K562 treated with DMSO at 1 percent for 4 hours (cell line): ENCODE results near the gene OOSP2. TPM values are rescaled to one million over a fixed set of nuclear protein-coding genes. Genes with fewer than 3 reads are reported as not detected.

Experiments
- total RNA-seq: library from RNA; unstranded; fragments of 300-600 nt; gene quantifications from 2 replicates; pipeline ENCODE4 v1.2.3, GENCODE V29; 2022; ENCODE audit not compliant: insufficient read depth

OOSP2 gene, protein sequence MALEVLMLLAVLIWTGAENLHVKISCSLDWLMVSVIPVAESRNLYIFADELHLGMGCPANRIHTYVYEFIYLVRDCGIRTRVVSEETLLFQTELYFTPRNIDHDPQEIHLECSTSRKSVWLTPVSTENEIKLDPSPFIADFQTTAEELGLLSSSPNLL
- total RNA-seq, result not detected in 2 replicates

DNA sequence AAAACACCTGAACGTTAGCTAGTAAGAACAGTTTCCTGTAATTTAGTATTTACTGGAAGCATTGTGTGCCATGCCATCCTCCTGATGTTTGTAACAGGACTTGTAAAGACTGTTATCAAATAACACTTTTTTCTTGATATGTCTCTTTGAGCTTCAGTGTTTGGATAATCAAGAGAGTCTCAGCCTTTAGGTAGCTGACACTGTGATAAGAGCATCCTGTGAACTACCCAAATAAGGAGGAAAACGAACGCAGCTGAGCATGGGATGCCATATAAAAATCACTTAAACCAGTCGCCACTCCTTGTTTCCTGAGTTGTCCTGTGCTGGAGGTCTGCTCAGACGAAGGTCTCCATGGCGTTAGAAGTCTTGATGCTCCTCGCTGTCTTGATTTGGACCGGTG is at the start of gene OOSP2:
OOSP2 (plus strand) TSS at position 301 of the 400 bp plus-strand sequence; CDS start at position 352, 51 bp downstream.

DNA sequence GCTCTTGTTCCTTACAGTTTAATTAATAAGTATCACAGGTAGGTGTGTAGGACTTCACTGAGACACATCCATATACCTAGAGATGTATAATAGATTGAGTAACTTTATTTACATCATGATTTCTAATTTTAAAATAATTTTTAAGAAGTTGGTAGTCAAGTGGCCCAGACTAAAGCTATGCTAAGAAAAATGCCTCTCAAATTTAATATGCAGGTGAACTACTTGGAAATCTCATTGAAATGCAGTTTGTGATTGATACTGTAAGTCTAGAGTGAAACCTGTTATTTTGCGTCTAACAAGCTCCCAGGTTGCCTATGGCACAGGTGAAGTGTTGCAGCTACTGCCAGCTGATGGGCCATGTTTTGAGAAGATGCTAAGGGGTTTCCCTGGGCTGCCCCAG is 23.3 kb upstream of the OOSP2 start, which contains the start of gene OOSP4B:
OOSP4B (plus strand) TSS at position 301 of the 400 bp plus-strand sequence.

DNA sequence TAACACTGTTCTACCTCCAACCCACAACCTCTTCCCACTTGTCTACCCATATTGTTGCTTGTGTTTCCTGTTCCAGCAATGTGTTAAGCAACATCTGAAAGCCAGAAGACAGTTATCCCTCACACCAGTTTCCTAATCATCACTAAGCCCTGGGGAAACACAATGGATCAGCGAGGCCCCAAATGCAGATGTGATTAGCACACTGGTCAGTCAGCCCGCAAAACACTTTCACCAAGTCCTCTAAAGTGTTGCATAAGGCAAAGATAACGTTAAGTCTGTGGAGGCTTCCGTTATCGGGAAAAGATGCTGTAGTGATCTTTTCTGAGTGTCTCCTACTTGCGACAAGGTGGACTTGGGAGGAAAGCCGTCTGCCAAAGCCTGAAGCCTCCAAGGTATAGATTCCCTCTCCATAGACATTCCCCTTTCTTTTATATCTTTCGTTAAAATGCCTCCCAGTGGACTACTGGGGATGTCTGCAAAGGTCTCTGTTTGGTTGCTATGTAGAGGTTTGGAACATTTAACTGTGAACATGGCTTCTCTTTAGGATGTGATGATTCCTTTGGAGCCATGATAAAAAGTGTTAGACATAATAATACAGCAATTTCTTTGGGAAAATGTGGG is 16.2 kb downstream of the OOSP2 start, which contains the start of gene MS4A3:
MS4A3 (plus strand) TSS at position 317 of the 621 bp plus-strand sequence. CDS start 4,496 bp downstream, outside the sequence.

DNA sequence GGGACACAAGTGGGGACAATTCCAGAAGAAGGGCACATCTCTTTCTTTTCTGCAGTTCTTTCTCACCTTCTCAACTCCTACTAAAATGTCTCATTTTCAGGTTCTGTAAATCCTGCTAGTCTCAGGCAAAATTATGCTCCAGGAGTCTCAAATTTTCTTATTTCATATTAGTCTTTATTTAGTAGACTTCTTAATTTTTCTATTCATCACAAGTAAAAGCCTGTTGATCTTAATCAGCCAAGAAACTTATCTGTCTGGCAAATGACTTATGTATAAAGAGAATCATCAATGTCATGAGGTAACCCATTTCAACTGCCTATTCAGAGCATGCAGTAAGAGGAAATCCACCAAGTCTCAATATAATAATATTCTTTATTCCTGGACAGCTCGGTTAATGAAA is 48.2 kb downstream of the OOSP2 start, which contains the start of gene MS4A2:
MS4A2 (plus strand) TSS at position 301 of the 400 bp plus-strand sequence. CDS start 102 bp downstream, outside the sequence.

Other genes with a start within 250 kb of the OOSP2 start
- 72.5 and 91.7 TPM in 2 replicates for gene MRPL16, start 229.6 kb upstream of the OOSP2 start, total RNA-seq
- not detected in 2 replicates for gene CBLIF, start 194.9 kb upstream of the OOSP2 start, total RNA-seq
- 168 and 228 TPM in 2 replicates for gene TCN1, start 173.9 kb upstream of the OOSP2 start, total RNA-seq
- gene OOSP3, start 161.6 kb upstream of the OOSP2 start, total RNA-seq, result not detected in 2 replicates
- gene OOSP1, start 102.0 kb upstream of the OOSP2 start, total RNA-seq, result 1.3 TPM in 1 of 2 replicates, not detected in the other
- not detected in 2 replicates for gene OOSP4A, start 76.4 kb upstream of the OOSP2 start, total RNA-seq
- gene OOSP4B, start 23.2 kb upstream of the OOSP2 start, total RNA-seq, result not detected in 2 replicates
- 119 and 133 TPM in 2 replicates for gene MS4A3, start 16.3 kb downstream of the OOSP2 start, total RNA-seq
- 6.0 and 10.1 TPM in 2 replicates for gene MS4A2, start 48.3 kb downstream of the OOSP2 start, total RNA-seq
- 0.86 and 3.4 TPM in 2 replicates for gene MS4A6A, start 142.7 kb downstream of the OOSP2 start, total RNA-seq
- 1.4 TPM in 1 of 2 replicates, not detected in the other for gene MS4A4E, start 202.7 kb downstream of the OOSP2 start, total RNA-seq
- 0.81 TPM in 1 of 2 replicates, not detected in the other for gene MS4A4A, start 240.3 kb downstream of the OOSP2 start, total RNA-seq